HG03095 (cell line): Measurements from ENCODE around the gene PTPRN2.
"Not testable (repeated sequence)": the region's sequence is repeated elsewhere in the genome, so short reads cannot be mapped to it uniquely, and the experiment has no call there.

ENCODE experiments used
- ATAC-seq: cut with Tn5 transposase; IDR thresholded peaks from one replicate; pipeline ENCODE4 v1.9.1; 2021; ENCODE audit warnings: moderate library complexity; ENCODE audit not compliant: unreplicated experiment

Gene PTPRN2

DNA sequence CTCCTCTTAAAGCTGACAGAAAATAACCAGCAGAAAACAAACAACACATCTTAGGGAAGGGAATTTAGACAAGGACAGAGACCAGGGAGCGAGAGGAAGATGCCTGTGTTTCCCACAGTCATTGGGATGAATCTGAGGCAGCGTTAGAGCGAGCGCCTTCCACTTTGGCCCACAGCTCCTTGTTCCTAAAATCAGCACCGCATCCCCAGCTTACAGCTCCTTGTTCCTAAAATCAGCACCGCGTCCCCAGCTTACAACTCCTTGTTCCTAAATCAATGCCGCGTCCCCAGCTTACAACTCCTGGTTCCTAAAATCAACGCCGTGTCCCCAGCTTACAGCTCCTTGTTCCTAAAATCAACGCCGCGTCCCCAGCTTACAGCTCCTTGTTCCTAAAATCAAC lies 593.3 kb downstream of the PTPRN2 start:
- ATAC-seq: no peak

DNA sequence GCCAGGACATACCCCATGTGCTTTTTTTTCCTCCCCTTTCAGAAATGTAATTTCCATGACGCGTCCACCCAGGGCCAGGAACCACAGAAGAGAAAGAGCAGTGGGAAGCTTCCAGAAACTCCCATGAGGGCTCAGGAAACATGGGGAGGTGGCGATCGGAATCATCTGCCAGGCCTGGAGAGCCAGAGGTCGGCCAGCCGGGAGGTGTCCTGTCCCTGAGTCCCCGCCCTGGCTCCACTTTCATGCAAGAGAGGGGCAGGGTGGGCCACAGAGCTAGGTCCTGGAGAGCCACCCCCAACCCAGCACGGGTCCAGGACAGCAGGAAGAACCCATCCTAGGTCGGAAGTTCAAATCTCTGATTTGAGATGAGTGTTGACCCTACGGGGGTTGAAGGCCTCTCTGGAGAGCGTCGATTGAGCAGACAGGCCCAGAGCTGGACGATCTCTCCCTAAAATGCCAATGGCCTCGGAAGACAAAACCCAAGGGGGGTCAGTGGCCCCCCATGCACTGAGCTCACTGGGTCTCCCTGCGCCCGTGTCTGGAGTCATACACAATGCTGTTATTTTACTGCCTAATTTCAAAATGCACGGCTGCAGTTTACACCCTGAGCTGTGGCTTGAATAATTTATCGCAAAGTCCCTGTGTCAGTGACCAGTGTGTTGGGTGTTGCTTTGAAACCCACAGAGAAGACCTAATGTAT lies 594.1 kb downstream of the PTPRN2 start:
- no peak for ATAC-seq

GRCh38 chr7:157992511-157993160 lies 595.0 kb downstream of the PTPRN2 start:
- ATAC-seq: no peak

DNA sequence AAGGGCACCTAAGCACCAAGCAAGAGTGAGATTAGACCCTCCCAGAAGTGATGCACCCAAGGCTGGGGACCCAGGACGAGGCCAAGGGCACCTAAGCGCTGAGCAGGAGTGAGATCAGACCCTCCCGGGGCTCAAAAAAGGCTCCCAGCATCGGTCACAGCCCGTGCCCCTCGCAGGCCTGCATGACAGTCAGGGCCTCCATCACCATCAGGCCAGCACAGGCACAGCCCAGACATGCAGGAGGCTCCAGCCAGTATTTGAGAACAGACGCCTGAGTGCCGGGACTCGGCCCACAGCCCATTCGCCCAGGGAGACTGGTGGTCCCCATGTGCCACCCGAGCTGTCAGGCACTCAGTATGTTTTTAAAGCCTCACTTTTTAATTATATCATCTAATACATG lies 595.9 kb downstream of the PTPRN2 start:
- ATAC-seq: no peak

GRCh38 chr7:157991351-157991750 lies 596.3 kb downstream of the PTPRN2 start:
- ATAC-seq: no peak

DNA sequence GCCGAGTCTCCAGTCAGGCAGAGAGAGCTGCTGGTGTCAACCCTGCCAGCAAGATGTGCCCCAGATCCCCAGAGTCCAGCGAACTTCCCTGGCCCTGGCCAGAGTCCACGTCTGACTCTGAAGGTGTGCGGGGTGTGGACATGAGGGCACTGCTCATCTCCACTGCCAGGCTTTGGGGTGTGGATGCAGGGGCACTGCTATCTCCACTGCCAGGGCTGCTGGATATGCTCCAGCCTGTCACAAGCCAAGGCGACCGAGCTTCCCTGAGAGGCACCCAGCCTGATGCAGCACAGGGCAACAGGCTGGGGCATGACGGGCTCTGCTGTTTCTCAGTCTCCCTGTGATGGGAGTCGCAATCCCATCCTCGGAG lies 596.8 kb downstream of the PTPRN2 start:
- ATAC-seq: no peak

GRCh38 chr7:157990226-157990880 lies 597.3 kb downstream of the PTPRN2 start:
- no peak for ATAC-seq

GRCh38 chr7:157989589-157989988 lies 598.0 kb downstream of the PTPRN2 start:
- ATAC-seq: no peak

DNA sequence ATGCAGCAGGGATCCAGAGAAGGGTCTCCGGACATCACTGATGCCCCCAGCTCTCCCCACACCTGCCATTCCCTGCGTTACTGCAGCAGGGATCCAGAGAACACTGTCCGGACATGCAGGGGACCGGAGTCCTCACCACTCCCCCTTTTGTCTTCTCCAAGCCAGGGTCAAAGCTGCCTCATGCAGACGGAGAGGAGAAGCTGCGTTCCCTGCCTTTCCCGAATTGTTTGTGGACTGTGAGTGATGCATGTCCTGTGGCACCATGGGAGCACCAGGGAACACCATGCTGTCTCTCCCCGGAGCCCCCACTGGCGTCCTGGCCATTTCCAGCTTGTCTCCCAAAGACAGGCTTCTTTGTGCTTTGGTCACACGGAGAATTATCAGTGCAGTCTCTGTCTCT lies 599.7 kb downstream of the PTPRN2 start:
- ATAC-seq: no peak

DNA sequence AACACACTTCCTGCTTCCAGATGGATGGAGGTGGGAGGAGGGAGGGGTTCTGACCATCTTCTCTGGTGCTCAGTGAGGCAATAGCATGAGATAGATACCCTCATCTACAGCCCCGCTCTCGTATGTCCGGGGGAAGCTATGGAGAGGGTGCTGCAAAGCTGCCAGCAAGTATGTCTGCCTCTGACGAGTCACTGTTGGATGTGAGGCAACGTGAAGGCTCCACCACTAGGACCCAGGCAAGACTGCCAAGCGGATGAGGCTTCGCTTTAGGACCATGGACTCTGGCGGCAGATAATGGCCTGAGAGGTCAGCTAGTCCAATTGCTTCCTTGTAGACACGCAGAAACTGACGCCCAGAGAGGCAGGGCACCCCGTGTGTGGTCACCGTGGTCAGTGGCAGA lies 601.6 kb downstream of the PTPRN2 start:
- ATAC-seq: no peak

GRCh38 chr7:157985636-157986035 lies 602.0 kb downstream of the PTPRN2 start:
- ATAC-seq: no peak

DNA sequence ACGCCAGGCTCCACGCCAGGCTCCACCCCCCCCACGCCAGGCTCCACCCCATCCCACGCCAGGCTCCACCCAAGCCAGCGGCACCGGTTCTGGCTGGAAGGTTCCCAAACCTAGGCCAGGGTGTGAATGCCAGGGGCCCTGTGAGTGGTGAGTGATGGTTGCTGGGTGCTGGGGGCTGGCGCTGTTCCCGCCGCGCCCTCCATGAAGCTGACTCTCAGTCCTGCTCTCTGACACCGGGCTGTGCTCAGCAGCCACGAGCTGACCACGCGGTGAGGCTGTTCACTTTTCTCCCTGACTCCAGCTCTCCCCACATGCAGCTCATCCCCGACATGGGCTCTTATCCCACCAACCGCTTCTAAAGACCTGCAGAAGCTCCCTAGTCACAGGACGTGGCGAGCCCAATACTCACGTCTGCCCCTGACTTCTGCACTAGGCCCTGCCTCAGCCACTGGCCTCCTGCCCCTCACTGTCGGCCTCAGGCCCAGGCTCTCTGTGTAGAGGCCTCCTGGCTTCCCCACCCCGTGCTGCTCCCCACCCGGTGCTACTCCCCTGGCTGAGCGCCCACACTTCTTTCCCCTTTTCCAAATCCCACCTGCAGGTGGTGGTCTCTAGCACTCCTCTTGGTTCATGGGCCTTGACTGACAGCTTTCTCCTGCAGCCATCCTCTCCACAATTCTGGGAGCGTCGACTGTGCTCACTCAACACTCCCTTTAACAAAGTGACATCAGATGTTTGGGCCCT lies 603.0 kb downstream of the PTPRN2 start:
- ATAC-seq: no peak

DNA sequence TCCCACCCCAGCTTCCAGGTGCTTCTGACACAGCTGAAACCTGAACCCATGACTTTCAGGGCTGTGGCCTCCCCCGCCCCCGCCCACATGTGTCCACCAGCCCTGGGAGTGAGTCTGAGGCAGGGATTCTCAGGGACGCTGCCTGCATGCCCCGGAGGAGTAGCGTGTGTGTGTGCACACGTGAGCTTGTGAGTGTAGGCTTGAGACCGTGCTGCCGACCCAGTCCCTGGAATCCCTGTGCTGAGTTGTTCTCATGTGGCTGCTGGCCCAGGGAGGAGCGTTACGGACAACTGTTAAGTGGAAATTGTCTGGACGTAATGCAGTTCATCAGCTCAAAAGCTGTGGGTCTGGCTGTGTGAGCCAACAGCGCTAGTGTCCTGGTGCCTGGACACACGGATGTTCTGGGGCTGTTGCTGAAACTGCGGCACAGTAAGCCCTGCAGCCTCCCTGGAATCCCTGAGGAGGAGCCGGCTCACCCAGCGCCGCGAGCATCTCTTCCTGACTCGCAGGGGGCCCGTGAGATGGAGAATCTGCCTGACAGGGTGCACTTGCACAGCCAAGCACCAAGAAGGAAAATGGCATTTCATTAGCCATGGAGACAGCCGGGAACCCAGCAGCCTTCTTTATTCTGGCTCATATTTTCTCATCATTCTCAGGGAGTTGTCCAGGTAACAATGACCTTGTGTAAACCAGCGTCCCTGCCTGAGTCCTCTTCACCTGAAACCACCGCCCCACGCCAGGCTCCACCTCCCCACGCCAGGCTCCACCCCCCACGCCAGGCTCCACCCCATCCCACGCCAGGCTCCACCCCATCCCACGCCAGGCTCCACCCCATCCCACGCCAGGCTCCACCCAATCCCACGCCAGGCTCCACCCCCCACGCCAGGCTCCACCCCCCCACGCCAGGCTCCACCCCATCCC lies 603.9 kb downstream of the PTPRN2 start:
- no peak for ATAC-seq

DNA sequence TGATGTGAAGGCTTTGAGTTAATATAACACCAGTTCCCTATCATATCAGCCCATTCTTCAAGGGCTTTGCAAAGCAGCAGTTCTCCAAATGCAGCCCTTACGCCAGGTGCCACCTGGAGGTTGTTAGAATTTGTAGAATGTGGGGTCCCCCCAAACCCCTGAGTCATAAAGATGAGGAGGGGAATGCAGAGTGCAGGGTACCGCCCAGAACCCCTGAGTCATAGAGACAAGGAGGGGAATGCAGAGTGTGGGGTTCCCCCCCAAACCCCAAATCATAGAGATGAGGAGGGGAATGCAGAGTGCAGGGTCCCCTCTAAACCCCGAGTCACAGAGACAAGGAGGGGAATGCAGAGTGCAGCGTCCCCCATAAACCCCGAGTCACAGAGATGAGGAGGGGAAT lies 605.8 kb downstream of the PTPRN2 start:
- ATAC-seq: no peak

- ATAC-seq: no peak
Measured at GRCh38 chr7:157980774-157981173, 606.8 kb downstream of the PTPRN2 start.

GRCh38 chr7:157980341-157980731 lies 607.3 kb downstream of the PTPRN2 start:
- ATAC-seq: not testable (repeated sequence)

GRCh38 chr7:157979636-157980340 lies 607.8 kb downstream of the PTPRN2 start:
- no peak for ATAC-seq

GRCh38 chr7:157978766-157979165 lies 608.9 kb downstream of the PTPRN2 start:
- ATAC-seq: no peak

GRCh38 chr7:157977717-157978496 lies 609.7 kb downstream of the PTPRN2 start:
- no peak for ATAC-seq
